Measurements from ENCODE around the gene LILRA5.
"Not testable (repeated sequence)": the region's sequence is repeated elsewhere in the genome, so short reads cannot be mapped to it uniquely, and the experiment has no call there.

LILRA5 gene

DNA sequence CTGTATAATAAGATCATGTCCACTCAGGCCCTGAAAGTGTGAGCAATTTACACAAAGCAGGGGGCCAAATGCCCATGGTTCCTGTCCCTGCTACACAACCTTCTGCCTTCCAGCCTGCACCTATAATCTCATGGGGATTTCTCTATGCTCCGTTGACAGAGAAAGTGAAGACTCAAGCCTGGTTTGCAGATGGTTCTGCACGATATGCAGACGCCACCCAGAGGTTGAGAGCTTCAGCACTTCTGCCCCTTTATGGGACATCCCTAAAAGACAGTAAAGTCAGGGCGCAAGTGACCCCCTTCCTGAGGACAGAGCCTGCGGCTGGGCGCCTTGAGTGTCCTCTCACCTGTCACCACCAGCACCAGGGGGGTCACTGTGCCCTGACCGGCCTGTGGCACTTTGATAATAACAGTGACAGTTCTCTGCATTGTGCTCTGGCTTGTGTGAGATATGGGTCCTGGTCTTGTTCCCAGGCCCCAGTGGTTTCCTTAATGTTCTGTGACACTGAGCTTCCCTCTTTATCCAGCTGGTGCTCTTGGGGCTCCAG, 15.1 kb downstream of the LILRA5 start:
- Histone ChIP-seq H3K4me3 (replicated peaks; ENCODE audit: insufficient read depth, low read length) (no peak overlapping the region), H3K27ac (replicated peaks) (no peak overlapping the region), H3K27me3 (ENCODE audit: insufficient read depth, poor library complexity, severe bottlenecking) (peaks cover 7% of the 10 kb centered on the region)
- TF ChIP-seq CTCF (IDR thresholded peaks at IDR 0.05; ENCODE audit: insufficient read depth, low read length) (peak; percentile 58), POLR2AphosphoS5 (IDR thresholded peaks at IDR 0.05; ENCODE audit: low read depth) (no peak)
- peak in 1 of 2 experiments; percentile 41 for DNase-seq (ENCODE audit: low read depth in 1 of 2, low spot score in 1 of 2)

GRCh38 chr19:54294539-54294938, 18.4 kb downstream of the LILRA5 start:
- peaks cover 7% of the 10 kb centered on the region for H3K27me3 ChIP-seq (ENCODE audit: insufficient read depth, poor library complexity, severe bottlenecking)
- TF ChIP-seq CTCF (IDR thresholded peaks at IDR 0.05; ENCODE audit: insufficient read depth, low read length) (no peak), SPI1 (IDR thresholded peaks at IDR 0.05; ENCODE audit: borderline replicate concordance, low read depth) (no peak), POLR2AphosphoS5 (IDR thresholded peaks at IDR 0.05; ENCODE audit: low read depth) (no peak), GABPA (IDR thresholded peaks at IDR 0.05; ENCODE audit: low read depth) (no peak)
- TF ChIP-seq, protein P1, sequence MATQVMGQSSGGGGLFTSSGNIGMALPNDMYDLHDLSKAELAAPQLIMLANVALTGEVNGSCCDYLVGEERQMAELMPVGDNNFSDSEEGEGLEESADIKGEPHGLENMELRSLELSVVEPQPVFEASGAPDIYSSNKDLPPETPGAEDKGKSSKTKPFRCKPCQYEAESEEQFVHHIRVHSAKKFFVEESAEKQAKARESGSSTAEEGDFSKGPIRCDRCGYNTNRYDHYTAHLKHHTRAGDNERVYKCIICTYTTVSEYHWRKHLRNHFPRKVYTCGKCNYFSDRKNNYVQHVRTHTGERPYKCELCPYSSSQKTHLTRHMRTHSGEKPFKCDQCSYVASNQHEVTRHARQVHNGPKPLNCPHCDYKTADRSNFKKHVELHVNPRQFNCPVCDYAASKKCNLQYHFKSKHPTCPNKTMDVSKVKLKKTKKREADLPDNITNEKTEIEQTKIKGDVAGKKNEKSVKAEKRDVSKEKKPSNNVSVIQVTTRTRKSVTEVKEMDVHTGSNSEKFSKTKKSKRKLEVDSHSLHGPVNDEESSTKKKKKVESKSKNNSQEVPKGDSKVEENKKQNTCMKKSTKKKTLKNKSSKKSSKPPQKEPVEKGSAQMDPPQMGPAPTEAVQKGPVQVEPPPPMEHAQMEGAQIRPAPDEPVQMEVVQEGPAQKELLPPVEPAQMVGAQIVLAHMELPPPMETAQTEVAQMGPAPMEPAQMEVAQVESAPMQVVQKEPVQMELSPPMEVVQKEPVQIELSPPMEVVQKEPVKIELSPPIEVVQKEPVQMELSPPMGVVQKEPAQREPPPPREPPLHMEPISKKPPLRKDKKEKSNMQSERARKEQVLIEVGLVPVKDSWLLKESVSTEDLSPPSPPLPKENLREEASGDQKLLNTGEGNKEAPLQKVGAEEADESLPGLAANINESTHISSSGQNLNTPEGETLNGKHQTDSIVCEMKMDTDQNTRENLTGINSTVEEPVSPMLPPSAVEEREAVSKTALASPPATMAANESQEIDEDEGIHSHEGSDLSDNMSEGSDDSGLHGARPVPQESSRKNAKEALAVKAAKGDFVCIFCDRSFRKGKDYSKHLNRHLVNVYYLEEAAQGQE (IDR thresholded peaks at IDR 0.05; ENCODE audit: insufficient replicate concordance, low read depth), result no peak
- no peak overlapping the region for H3K27ac ChIP-seq (replicated peaks)
- no peak for DNase-seq (ENCODE audit: low read depth in 1 of 2, low spot score in 1 of 2)
- no peak overlapping the region for H3K4me3 ChIP-seq (replicated peaks; ENCODE audit: insufficient read depth, low read length)

GRCh38 chr19:54289160-54289559, 23.8 kb downstream of the LILRA5 start:
- not testable (repeated sequence) for H3K27me3 ChIP-seq (ENCODE audit: insufficient read depth, poor library complexity, severe bottlenecking); H3K27ac ChIP-seq (replicated peaks); H3K4me3 ChIP-seq (replicated peaks; ENCODE audit: insufficient read depth, low read length); DNase-seq (ENCODE audit: low read depth in 1 of 2, low spot score in 1 of 2)

DNA sequence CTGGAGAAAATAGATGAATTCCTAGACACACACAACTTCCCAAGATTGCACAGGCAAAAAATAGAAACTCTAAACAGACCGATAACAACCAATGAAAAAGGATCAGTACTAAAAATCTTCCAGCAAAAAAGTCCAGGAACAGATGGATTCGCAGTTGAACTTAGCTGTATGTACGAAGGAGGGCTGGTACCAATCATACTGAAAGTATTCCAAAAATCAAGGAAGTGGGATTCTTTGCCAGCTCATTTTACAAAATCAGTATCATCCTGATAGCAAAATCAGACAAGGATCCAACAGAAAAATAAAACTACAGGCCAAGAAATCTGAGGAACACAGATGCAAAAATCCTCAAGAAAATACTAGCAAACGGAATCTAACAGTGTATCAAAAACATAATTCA, 25.5 kb downstream of the LILRA5 start:
- H3K27ac ChIP-seq (replicated peaks), result no peak overlapping the region
- H3K27me3 ChIP-seq (ENCODE audit: insufficient read depth, poor library complexity, severe bottlenecking), result peaks cover 5% of the 10 kb centered on the region
- H3K4me3 ChIP-seq (replicated peaks; ENCODE audit: insufficient read depth, low read length), result no peak overlapping the region
- TF ChIP-seq CTCF (IDR thresholded peaks at IDR 0.05; ENCODE audit: insufficient read depth, low read length) (no peak), SPI1 (IDR thresholded peaks at IDR 0.05; ENCODE audit: borderline replicate concordance, low read depth) (no peak), GABPA (IDR thresholded peaks at IDR 0.05; ENCODE audit: low read depth) (no peak), POLR2AphosphoS5 (IDR thresholded peaks at IDR 0.05; ENCODE audit: low read depth) (no peak)
- TF ChIP-seq, protein P1 (IDR thresholded peaks at IDR 0.05; ENCODE audit: insufficient replicate concordance, low read depth), result no peak
- no peak for DNase-seq (ENCODE audit: low read depth in 1 of 2, low spot score in 1 of 2)

DNA sequence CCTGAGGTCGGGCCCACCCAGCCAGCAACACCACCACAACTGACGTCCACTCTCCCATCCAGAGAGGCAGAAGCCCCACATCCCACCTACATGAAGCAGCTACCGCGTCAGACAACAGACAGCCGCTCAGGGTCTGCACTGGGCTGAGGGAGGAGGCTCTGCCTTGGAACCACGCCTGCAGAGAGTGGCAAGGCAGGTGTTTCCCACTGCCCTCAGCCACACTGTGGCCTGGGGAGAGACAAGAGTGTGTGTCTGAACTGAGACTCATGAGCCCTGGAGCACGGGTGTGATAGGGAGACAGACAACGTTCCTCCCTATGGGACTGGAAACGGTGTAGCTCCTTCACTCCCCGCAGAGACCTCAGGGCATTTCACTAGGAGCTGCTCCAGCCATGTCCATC, 26.7 kb downstream of the LILRA5 start:
- not testable (repeated sequence) for H3K27ac ChIP-seq (replicated peaks); H3K27me3 ChIP-seq (ENCODE audit: insufficient read depth, poor library complexity, severe bottlenecking); DNase-seq (ENCODE audit: low read depth in 1 of 2, low spot score in 1 of 2); H3K4me3 ChIP-seq (replicated peaks; ENCODE audit: insufficient read depth, low read length)

- DNase-seq (ENCODE audit: low read depth in 1 of 2, low spot score in 1 of 2); H3K4me3 ChIP-seq (replicated peaks; ENCODE audit: insufficient read depth, low read length); H3K27ac ChIP-seq (replicated peaks); H3K27me3 ChIP-seq (ENCODE audit: insufficient read depth, poor library complexity, severe bottlenecking): not testable (repeated sequence)
Measured at GRCh38 chr19:54285427-54286056, 27.4 kb downstream of the LILRA5 start.
